SU-DHL-6 (cell line): Measurements from ENCODE around the gene FGFBP2.

ENCODE experiments used
- EZH2phosphoT487 ChIP-seq: fragments of 200-600 bp; sonication (generic), shearing (Covaris generic); conservative IDR thresholded peaks from 2 replicates; pipeline ENCODE4 v1.6.1; 2018; ENCODE audit warnings: mild to moderate bottlenecking, antibody characterized with exemption, low read length, moderate library complexity, mixed read lengths
- TF ChIP-seq, protein P1 (sequence below): fragments of 200-600 bp; sonication (generic); IDR thresholded peaks from one replicate; pipeline ENCODE4 v1.5.1; 2017; ENCODE audit warnings: antibody characterized with exemption, mild to moderate bottlenecking, low read length, moderate library complexity; ENCODE audit not compliant: insufficient read depth, poor library complexity, severe bottlenecking

DNA sequence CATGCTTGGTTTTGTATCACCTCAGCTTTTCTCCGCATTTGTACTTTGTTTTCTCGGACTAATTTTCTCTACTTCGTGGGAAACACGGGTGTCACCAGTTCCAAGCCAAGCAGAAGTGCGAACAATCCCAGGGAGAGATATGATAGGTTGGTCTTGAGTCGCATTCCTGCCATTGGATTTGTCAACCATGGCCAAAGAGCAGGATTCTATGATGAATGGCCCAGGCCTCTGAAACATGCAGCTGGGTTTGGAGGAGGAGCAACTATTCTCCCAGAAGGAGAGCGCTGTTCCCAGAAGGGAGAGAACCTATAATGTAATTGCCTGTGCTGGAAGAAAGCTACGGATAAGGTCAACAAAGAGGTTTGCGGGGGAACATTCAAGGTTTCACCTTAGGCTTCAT, 14.1 kb downstream of the FGFBP2 start:
- TF ChIP-seq, protein P1, sequence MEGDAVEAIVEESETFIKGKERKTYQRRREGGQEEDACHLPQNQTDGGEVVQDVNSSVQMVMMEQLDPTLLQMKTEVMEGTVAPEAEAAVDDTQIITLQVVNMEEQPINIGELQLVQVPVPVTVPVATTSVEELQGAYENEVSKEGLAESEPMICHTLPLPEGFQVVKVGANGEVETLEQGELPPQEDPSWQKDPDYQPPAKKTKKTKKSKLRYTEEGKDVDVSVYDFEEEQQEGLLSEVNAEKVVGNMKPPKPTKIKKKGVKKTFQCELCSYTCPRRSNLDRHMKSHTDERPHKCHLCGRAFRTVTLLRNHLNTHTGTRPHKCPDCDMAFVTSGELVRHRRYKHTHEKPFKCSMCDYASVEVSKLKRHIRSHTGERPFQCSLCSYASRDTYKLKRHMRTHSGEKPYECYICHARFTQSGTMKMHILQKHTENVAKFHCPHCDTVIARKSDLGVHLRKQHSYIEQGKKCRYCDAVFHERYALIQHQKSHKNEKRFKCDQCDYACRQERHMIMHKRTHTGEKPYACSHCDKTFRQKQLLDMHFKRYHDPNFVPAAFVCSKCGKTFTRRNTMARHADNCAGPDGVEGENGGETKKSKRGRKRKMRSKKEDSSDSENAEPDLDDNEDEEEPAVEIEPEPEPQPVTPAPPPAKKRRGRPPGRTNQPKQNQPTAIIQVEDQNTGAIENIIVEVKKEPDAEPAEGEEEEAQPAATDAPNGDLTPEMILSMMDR = no peak
- TF ChIP-seq EZH2phosphoT487 = no peak
